Daoy (cell line): ENCODE data around the gene COL21A1. TPM values are rescaled to one million over a fixed set of nuclear protein-coding genes. Genes with fewer than 3 reads are reported as not detected.
"Not testable (repeated sequence)": the region's sequence is repeated elsewhere in the genome, so short reads cannot be mapped to it uniquely, and the experiment has no call there.

Experiments
- DNase-seq: peaks from one replicate; pipeline ENCODE4 v3.0.0-alpha.2; 2015; ENCODE audit warnings: low read depth
- total RNA-seq: library from RNA; depleted of rRNA; stranded (reverse); fragments of >200 nt; shearing (Covaris generic); gene quantifications from 2 replicates; pipeline ENCODE4 v1.2.3, GENCODE V29; 2014; rRNA removed

The COL21A1 gene
- 0.06 TPM in 1 of 2 replicates, not detected in the other for total RNA-seq

DNA sequence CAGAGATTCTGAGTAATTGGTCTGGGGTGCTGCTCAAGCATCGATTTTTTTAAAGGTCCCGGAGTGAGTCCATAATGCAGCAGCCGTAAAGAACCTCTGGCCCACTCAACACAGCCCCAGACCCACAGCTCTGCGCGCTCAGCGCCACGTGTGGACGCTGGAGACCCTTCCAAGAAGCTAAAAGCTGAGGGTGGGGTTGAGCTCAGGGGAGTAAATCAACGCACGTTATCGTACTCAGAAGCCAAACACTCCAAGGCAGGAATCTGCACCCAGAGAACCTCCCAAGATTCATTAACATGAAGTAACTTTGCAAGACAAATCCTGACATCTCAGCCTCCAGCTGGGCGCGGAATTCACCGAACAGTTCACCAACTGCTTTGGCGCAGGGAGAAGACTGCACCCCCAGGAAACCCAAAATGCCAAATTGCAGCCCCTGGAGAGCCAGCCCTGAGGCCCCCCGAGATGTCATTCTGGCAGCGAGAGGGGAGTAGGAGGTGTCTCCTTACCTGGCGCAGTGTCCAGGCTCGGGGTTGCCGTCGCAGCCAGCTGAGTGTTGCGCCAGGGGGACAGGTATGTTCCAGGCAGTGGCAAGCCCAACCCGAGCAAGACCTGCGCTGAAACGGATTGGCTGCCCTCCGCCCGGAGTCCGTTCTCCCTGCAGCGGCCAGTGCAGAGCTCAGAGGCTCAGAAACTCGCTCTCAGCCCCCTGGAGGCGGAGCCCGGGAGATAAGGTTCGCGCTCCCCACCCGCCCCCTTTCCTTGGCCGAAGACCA is at the start of gene COL21A1:
COL21A1 (minus strand) TSS at position 700 of the 773 bp plus-strand sequence. CDS start 64,962 bp downstream, outside the sequence.
- peak; percentile 16 for DNase-seq

DNA sequence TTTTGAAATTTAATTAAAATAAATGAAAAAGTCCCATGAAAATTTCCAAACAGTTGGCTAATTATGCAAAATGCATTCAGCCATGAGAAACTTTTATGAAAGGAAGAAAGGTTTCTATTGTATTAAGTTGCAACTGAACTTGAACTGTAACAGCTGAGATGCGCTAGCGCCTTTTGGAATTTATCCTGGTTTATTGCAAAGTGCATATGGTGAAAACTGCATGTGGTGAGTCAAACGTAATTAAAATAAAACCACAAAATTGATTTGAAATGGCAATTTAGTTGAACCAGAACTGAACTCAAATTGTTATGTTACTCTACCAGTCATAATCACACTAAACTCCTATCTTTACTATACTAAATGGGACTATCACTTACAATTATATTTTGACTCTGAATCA is 46.4 kb upstream of the COL21A1 start:
- no peak for DNase-seq

- peak; percentile 58 for DNase-seq
Measured at GRCh38 chr6:56292505-56293181, 45.3 kb upstream of the COL21A1 start.

- no peak for DNase-seq
Measured at GRCh38 chr6:56291302-56291917, 44.0 kb upstream of the COL21A1 start.

DNA sequence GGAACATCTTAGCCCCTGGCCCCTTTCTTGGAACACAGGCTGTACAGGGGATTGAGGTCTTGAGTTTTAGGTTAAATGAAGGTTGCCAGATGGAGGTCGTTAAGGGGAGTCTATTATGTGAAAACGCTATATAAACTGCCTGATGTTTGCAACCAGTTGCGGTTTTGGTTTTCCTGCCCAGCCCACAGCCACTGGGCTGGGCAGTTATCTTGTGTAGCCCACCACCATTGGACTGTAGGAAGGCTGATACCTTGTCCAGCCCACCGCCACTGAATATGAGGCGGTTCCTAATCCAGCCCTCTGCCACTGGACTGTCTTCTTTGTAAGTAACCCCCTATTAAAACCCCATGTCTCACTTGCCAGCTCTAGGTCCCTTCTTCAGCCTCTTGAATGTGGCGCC is 42.3 kb upstream of the COL21A1 start:
- no peak for DNase-seq

- DNase-seq: no peak
Measured at GRCh38 chr6:56288347-56288746, 41.0 kb upstream of the COL21A1 start.

DNA sequence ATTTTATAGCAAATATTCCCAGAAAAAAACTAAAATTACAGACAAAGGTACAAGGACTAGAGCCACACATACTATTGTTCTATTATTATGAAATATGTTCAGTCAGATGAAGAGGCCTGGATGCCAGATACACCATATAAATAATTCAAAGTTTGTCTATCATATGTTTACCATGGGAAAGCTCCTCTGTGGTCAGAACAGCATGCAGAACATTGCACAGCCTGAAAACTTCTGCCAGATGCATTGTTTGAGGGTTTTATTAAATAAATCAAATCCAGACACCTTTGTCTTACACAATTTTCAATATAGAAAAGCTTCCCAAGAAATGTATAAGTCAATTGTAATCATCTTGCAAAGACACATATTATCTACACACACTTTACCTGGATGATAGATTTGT is 35.0 kb upstream of the COL21A1 start:
- no peak for DNase-seq

GRCh38 chr6:56280126-56280525 is 32.7 kb upstream of the COL21A1 start:
- no peak for DNase-seq

- DNase-seq: peak; percentile 7
Measured at GRCh38 chr6:56279331-56280080, 32.1 kb upstream of the COL21A1 start.

- DNase-seq: peak; percentile 39
Measured at GRCh38 chr6:56278171-56278591, 30.8 kb upstream of the COL21A1 start.

GRCh38 chr6:56270812-56271441 is 23.5 kb upstream of the COL21A1 start:
- DNase-seq: no peak

- DNase-seq: no peak
Measured at GRCh38 chr6:56268266-56268665, 20.9 kb upstream of the COL21A1 start.

DNA sequence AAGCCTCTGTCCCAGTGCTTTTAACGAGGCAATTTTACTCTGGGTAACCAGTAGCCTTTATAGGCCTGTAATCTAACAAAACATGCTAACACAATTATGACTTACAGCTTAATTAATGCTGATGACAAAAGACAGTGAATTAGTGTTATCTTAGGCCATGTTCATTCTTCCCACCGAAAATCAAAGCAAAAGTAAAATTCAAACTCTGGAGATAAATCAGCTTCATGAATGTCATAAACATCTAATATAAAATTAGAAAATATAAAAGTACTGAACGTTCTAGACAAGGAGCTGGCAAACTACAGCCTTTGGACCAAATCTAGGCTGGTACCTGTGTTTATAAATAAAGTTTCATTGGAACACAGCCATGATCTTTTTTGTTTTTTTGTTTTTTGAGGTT is 18.6 kb upstream of the COL21A1 start:
- DNase-seq: no peak

DNA sequence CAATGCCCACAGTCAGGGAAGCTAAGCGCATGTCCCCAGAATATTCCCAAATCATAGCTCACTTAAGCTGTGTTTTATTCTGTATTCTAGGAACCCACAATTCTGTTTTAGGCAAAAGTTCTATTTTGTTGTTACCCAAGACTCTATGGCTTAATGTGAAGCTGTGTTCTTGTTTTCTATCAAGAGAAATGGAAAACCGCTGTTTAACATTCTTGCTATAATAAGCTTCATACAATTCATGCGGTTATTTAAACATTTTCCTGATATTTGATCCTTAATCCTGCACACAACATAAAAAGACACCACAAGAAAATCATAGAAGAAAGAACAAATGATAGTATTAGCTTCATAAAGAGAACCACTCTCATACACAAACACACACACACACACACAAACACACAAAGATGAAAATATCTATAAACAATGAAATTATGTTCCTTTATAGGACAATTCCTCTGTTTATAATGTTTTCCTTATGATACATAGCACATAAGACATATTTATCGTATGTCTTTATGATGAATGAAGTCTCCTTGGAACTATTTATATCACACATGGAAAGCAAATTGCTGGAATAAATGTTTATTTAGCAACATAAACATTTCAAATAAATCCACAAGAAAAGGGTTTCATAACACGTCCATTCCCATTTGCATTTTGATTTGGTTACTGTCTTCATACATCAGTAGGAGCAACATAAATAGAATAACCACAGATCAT is 16.4 kb upstream of the COL21A1 start:
- no peak for DNase-seq

GRCh38 chr6:56260593-56260992 is 13.2 kb upstream of the COL21A1 start:
- not testable (repeated sequence) for DNase-seq

GRCh38 chr6:56259234-56260077 is 12.1 kb upstream of the COL21A1 start:
- peak; percentile 54 for DNase-seq

GRCh38 chr6:56255349-56255748 is 8.0 kb upstream of the COL21A1 start:
- DNase-seq: no peak

GRCh38 chr6:56250266-56250665 is 2.9 kb upstream of the COL21A1 start:
- no peak for DNase-seq

GRCh38 chr6:56247654-56248122 is 308 bp upstream of the COL21A1 start:
- DNase-seq: no peak

DNA sequence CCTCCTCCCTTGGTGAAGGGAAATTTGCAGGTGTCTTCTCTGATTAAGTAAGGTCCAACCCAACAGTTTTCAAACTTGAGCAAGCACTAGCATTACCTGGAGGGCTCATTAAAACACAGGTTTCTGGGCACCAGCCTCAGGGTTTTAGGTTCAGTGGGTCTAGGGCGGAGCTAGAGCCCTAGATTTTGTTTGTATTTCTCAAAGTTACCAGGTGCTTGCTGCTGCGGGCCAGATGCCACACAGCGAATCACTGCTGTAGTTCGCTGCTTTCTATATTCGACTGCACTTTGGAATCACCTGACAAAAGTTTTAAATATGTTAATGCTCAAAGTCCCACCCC is 869 bp downstream of the COL21A1 start:
- no peak for DNase-seq
